Measurements from ENCODE around the gene HPGDS.

DNA sequence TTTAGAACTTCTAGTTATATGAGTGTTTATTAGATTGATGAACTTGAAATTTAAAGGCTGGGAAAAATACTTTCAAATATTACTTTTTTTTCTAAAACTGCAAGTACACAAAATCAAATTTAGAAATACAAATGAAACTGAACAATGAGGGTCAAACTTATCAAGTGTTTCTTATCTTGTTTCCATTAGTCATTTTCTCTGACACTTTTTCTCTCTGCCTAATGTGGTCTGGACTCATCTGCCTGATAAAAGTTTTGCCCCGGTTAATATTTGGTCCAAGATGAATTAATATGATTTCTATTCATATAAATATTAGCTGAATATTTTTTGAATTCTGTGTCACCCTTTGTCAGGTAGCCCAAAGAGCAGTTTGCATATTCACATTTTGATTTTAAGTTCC is 8.7 kb upstream of the HPGDS start:
- TF ChIP-seq, protein P1, sequence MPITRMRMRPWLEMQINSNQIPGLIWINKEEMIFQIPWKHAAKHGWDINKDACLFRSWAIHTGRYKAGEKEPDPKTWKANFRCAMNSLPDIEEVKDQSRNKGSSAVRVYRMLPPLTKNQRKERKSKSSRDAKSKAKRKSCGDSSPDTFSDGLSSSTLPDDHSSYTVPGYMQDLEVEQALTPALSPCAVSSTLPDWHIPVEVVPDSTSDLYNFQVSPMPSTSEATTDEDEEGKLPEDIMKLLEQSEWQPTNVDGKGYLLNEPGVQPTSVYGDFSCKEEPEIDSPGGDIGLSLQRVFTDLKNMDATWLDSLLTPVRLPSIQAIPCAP (CRISPR knock-in tag; IDR thresholded peaks at IDR 0.05): no peak
- TF ChIP-seq, protein P2, sequence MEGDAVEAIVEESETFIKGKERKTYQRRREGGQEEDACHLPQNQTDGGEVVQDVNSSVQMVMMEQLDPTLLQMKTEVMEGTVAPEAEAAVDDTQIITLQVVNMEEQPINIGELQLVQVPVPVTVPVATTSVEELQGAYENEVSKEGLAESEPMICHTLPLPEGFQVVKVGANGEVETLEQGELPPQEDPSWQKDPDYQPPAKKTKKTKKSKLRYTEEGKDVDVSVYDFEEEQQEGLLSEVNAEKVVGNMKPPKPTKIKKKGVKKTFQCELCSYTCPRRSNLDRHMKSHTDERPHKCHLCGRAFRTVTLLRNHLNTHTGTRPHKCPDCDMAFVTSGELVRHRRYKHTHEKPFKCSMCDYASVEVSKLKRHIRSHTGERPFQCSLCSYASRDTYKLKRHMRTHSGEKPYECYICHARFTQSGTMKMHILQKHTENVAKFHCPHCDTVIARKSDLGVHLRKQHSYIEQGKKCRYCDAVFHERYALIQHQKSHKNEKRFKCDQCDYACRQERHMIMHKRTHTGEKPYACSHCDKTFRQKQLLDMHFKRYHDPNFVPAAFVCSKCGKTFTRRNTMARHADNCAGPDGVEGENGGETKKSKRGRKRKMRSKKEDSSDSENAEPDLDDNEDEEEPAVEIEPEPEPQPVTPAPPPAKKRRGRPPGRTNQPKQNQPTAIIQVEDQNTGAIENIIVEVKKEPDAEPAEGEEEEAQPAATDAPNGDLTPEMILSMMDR (IDR thresholded peaks at IDR 0.05): no peak
- TF ChIP-seq JUN (CRISPR knock-in tag; IDR thresholded peaks at IDR 0.05) (no peak), ZNF121 (CRISPR knock-in tag; IDR thresholded peaks at IDR 0.05) (no peak), ETV6 (CRISPR knock-in tag; IDR thresholded peaks at IDR 0.05) (no peak), ZNF317 (CRISPR knock-in tag; IDR thresholded peaks at IDR 0.05; ENCODE audit: borderline replicate concordance, low read depth) (no peak), SOX15 (CRISPR knock-in tag; IDR thresholded peaks at IDR 0.05) (no peak)
- TF ChIP-seq, protein P3, sequence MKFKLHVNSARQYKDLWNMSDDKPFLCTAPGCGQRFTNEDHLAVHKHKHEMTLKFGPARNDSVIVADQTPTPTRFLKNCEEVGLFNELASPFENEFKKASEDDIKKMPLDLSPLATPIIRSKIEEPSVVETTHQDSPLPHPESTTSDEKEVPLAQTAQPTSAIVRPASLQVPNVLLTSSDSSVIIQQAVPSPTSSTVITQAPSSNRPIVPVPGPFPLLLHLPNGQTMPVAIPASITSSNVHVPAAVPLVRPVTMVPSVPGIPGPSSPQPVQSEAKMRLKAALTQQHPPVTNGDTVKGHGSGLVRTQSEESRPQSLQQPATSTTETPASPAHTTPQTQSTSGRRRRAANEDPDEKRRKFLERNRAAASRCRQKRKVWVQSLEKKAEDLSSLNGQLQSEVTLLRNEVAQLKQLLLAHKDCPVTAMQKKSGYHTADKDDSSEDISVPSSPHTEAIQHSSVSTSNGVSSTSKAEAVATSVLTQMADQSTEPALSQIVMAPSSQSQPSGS (CRISPR knock-in tag; IDR thresholded peaks at IDR 0.05; ENCODE audit: borderline replicate concordance, low read depth): no peak
- TF ChIP-seq, protein P4, sequence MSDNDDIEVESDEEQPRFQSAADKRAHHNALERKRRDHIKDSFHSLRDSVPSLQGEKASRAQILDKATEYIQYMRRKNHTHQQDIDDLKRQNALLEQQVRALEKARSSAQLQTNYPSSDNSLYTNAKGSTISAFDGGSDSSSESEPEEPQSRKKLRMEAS (CRISPR knock-in tag; IDR thresholded peaks at IDR 0.05): no peak
- TF ChIP-seq, protein P5, sequence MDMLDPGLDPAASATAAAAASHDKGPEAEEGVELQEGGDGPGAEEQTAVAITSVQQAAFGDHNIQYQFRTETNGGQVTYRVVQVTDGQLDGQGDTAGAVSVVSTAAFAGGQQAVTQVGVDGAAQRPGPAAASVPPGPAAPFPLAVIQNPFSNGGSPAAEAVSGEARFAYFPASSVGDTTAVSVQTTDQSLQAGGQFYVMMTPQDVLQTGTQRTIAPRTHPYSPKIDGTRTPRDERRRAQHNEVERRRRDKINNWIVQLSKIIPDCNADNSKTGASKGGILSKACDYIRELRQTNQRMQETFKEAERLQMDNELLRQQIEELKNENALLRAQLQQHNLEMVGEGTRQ (CRISPR knock-in tag; IDR thresholded peaks at IDR 0.05): no peak
- TF ChIP-seq, protein P6, sequence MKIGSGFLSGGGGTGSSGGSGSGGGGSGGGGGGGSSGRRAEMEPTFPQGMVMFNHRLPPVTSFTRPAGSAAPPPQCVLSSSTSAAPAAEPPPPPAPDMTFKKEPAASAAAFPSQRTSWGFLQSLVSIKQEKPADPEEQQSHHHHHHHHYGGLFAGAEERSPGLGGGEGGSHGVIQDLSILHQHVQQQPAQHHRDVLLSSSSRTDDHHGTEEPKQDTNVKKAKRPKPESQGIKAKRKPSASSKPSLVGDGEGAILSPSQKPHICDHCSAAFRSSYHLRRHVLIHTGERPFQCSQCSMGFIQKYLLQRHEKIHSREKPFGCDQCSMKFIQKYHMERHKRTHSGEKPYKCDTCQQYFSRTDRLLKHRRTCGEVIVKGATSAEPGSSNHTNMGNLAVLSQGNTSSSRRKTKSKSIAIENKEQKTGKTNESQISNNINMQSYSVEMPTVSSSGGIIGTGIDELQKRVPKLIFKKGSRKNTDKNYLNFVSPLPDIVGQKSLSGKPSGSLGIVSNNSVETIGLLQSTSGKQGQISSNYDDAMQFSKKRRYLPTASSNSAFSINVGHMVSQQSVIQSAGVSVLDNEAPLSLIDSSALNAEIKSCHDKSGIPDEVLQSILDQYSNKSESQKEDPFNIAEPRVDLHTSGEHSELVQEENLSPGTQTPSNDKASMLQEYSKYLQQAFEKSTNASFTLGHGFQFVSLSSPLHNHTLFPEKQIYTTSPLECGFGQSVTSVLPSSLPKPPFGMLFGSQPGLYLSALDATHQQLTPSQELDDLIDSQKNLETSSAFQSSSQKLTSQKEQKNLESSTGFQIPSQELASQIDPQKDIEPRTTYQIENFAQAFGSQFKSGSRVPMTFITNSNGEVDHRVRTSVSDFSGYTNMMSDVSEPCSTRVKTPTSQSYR (CRISPR knock-in tag; IDR thresholded peaks at IDR 0.05): no peak
- TF ChIP-seq, protein P7, sequence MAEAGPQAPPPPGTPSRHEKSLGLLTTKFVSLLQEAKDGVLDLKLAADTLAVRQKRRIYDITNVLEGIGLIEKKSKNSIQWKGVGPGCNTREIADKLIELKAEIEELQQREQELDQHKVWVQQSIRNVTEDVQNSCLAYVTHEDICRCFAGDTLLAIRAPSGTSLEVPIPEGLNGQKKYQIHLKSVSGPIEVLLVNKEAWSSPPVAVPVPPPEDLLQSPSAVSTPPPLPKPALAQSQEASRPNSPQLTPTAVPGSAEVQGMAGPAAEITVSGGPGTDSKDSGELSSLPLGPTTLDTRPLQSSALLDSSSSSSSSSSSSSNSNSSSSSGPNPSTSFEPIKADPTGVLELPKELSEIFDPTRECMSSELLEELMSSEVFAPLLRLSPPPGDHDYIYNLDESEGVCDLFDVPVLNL (CRISPR knock-in tag; IDR thresholded peaks at IDR 0.05; ENCODE audit: borderline replicate concordance, low read depth): no peak
